T-helper 2 cell treated with Interferon-gamma antibody and Interleukin-4, amounts not matched to agents 5 μg/mL and 100 μg/mL, for 36 hours (primary cell): Measurements from ENCODE around the gene CRHR1.

ENCODE experiments used
- DNase-seq: peaks from one replicate; pipeline ENCODE4 v3.0.0; 2021; ENCODE audit warnings: low spot score
- H3K27ac Mint-ChIP-seq: one replicate; pipeline ENCODE4 v1.8.0; 2021; ENCODE audit warnings: mild to moderate bottlenecking, mixed read lengths
- H3K27me3 Mint-ChIP-seq: one replicate; pipeline ENCODE4 v1.8.0; 2021; ENCODE audit warnings: low read depth, mixed read lengths
- H3K36me3 Mint-ChIP-seq: one replicate; pipeline ENCODE4 v1.8.0; 2021; ENCODE audit warnings: low read depth, mixed read lengths
- H3K4me1 Mint-ChIP-seq: one replicate; pipeline ENCODE4 v1.8.0; 2021; ENCODE audit warnings: low read depth, mixed read lengths
- H3K4me3 Mint-ChIP-seq: one replicate; pipeline ENCODE4 v1.8.0; 2022; ENCODE audit warnings: mild to moderate bottlenecking, moderate library complexity, mixed read lengths
- H3K9me3 Mint-ChIP-seq: one replicate; pipeline ENCODE4 v1.8.0; 2021; ENCODE audit warnings: mixed read lengths

CRHR1 gene

DNA sequence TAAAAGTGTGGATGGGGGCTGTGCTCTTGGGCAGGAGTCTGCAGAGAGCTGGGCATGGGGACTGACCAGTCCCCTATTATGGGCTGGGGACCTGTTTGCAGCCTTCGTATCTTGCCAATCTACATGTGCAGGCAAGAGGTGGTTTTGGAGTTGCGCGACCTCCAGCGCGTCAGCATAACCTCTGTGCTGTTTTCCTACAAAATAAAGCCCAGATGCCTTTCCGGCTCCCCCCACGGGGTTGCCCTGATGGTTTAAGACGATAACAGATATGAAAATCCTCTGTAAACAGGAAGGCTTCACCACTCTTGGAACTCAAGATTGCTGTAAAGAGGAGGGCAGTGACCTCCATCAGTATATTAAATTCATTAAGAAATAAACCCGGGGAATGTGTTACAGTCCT lies 44.1 kb downstream of the CRHR1 start:
- DNase-seq, result no peak
- Mint-ChIP-seq H3K9me3 (no peaks in the 10 kb centered on the region), H3K4me3 (no peak overlapping the region), H3K27ac (no peak overlapping the region), H3K27me3 (peaks cover 2% of the 10 kb centered on the region), H3K4me1 (peaks cover 4% of the 10 kb centered on the region), H3K36me3 (no peaks in the 10 kb centered on the region)

DNA sequence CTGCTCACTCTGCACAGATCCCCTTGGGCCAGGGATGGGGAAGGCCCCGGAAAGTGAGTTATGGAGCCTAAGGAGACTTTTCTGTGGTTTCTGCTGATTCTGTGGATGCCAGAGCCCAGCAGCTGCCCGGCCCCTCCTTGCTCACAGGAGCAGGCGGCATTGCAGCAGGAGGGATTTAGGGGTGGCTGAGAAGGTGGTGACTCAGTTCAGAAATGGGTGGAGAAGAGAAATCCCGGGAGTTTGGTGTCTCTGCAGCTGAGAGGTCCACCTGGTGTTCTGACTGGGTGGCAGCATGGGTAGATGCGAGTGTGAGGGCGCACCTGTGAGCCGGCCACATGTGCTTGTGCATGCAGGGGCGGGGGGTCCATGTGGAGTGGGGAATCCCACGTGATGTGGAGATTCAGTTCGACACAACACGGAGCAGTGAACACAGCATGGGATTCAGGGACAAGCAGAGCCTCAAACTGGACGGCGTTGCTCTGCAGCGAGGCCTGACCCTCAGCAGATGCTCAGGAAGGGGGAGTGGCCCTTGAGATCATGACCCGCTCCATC lies 44.5 kb downstream of the CRHR1 start:
- no peaks in the 10 kb centered on the region for H3K36me3 Mint-ChIP-seq
- H3K4me1 Mint-ChIP-seq, result peaks cover 4% of the 10 kb centered on the region
- no peak for DNase-seq

DNA sequence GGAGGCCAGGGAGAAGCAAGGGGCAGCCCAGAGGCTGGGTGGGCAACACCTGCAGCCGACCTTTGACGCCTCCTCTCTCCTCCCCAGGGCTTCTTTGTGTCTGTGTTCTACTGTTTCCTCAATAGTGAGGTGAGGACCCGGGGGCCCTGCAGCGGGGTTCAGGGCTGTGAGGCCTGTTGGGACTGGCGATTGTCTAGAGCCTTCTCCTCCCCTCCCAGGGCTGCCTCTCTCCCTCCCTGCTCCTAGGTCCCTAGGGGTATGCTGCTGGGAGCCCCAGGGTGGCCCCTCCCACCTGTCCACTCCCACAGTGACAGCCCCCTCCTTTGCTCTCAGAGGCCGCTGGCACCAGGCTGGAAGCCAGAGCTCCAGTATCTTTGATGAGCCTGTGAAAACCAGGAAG lies 49.8 kb downstream of the CRHR1 start:
- Mint-ChIP-seq H3K9me3 (no peaks in the 10 kb centered on the region), H3K27ac (no peak overlapping the region), H3K27me3 (peaks cover 2% of the 10 kb centered on the region), H3K36me3 (no peaks in the 10 kb centered on the region), H3K4me1 (no peaks in the 10 kb centered on the region), H3K4me3 (no peak overlapping the region)
- no peak for DNase-seq

More for the DNA sequence above, 44.5 kb downstream of the CRHR1 start:
- no peak overlapping the region for H3K27ac Mint-ChIP-seq
- H3K27me3 Mint-ChIP-seq, result peaks cover 2% of the 10 kb centered on the region
- no peak overlapping the region for H3K4me3 Mint-ChIP-seq
- no peaks in the 10 kb centered on the region for H3K9me3 Mint-ChIP-seq

DNA sequence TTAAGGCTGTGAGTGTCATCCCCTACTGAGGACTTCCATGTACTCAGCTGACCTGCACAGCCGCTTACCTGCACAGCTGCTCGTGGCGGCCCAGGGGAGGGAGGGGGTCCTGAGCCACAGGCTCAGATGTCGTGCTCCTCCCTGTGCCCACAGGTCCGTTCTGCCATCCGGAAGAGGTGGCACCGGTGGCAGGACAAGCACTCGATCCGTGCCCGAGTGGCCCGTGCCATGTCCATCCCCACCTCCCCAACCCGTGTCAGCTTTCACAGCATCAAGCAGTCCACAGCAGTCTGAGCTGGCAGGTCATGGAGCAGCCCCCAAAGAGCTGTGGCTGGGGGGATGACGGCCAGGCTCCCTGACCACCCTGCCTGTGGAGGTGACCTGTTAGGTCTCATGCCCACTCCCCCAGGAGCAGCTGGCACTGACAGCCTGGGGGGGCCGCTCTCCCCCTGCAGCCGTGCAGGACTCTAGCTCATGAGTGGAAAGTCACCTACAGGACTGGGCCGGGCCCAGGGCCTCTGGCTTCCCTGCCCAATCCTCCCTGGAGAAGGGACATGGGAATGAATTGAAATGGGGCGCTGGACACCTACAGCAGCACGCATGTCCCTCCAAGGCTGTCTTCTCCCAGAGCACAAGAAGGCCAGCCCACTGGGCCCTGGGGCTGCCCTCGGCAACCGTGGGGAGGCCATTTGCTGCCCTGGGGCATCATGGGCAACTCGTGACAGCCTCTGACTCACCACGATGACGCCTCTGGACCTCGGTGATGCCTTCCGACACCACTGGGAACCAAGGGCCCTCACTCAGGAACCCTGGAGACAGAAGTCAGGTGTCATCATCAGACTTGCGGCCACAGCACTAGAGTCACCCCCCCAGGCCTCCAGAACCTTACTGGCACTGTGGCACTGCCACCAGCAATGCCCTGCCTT lies 50.6 kb downstream of the CRHR1 start:
- DNase-seq, result no peak
- Mint-ChIP-seq H3K27me3 (peaks cover 2% of the 10 kb centered on the region), H3K36me3 (no peaks in the 10 kb centered on the region), H3K27ac (no peak overlapping the region), H3K9me3 (no peaks in the 10 kb centered on the region), H3K4me1 (no peaks in the 10 kb centered on the region), H3K4me3 (no peak overlapping the region)

DNA sequence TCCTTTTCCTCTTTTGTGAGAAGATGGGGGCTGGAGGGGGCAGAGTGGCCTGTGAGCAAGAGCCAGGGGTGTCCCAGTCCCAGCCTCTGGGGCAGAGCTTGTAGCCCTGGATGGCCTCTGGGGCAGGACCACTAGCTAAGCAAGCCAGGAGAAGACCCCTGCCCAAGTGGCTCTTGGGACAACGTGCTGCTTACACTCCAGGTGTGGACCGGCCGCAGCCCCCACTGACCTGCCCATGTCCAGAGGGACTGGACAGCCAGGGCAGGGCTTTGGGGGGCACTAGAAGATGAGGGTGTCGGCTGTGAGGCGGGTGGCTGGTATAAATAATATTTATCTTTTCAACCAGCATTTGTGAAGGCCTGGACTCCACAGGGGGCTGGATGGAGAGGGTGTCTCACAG lies 51.4 kb downstream of the CRHR1 start:
- DNase-seq, result no peak
- Mint-ChIP-seq H3K9me3 (no peaks in the 10 kb centered on the region), H3K36me3 (no peaks in the 10 kb centered on the region), H3K27ac (no peak overlapping the region), H3K4me1 (no peaks in the 10 kb centered on the region), H3K4me3 (no peak overlapping the region), H3K27me3 (peaks cover 2% of the 10 kb centered on the region)

DNA sequence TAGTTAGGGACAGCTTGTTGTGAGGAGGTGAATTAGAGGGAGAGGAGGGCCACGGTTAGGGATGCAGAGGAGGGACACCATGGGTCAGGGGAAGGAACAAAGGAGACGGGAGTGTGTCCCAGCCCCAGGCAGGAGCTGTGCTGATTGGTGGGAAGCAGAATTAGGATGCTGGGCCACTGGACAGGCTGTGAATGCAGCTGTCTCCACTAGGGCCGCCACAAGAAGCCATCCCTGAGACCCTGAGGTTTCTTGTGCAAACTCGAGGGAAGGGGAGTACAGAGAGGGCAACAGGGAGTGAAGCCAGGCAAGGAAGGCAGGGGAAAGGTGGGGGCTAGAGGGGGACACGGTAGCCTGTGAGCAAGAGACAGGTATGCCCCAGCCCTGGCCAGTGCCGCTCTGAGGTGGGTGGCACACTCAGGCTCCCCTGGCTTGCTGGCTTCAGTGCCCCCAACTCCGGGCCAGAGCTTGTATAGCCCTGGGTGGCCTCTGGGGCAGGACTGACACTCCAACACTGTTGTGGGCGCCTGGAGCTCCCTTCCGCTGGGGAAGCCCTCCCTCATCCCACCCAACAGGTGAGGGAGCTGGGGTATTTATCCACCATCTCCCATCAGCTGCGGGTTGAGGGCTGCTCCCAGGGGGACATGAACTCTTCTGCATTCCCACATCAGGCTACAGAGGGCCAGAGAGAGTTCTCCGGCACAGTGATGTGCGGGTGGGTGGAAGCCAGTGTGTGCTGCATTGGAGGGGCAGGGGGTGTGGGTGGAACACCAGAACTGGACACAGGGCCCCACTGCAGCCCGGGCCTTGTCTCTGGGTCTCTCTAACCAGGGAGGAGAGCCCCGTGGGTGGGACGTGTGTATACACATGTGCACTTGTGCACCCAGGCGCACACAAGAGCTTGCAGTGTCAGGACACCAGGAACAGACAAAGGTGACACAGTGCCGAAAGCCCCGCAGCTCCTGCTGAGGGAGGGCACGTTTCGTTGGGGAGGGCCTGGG lies 52.2 kb downstream of the CRHR1 start:
- Mint-ChIP-seq H3K27me3 (peaks cover 2% of the 10 kb centered on the region), H3K9me3 (no peaks in the 10 kb centered on the region), H3K4me1 (no peaks in the 10 kb centered on the region), H3K27ac (no peak overlapping the region), H3K36me3 (no peaks in the 10 kb centered on the region), H3K4me3 (no peak overlapping the region)
- no peak for DNase-seq

DNA sequence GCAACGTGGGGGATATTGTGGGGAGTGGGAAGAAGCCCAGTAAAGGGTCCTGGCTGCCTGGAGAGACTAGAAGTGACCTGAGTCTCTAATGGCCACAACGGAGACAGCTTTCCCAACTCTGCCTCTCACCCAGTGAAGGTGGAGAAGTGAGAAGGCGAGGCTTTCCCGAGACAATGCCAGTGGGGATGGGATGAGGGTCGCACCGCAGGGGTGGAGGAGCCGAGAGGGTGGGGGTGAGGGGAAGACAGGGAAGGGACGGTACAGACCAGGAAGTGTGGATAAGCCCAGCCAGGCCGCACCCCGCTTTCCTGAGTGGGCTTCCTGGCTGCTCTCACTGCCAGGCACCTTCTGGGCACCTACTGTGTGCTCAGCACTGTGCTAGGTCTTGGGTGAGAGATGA lies 53.1 kb downstream of the CRHR1 start:
- DNase-seq, result no peak
- Mint-ChIP-seq H3K9me3 (no peaks in the 10 kb centered on the region), H3K4me1 (no peaks in the 10 kb centered on the region), H3K27ac (no peak overlapping the region), H3K27me3 (no peaks in the 10 kb centered on the region), H3K36me3 (no peaks in the 10 kb centered on the region), H3K4me3 (no peak overlapping the region)

DNA sequence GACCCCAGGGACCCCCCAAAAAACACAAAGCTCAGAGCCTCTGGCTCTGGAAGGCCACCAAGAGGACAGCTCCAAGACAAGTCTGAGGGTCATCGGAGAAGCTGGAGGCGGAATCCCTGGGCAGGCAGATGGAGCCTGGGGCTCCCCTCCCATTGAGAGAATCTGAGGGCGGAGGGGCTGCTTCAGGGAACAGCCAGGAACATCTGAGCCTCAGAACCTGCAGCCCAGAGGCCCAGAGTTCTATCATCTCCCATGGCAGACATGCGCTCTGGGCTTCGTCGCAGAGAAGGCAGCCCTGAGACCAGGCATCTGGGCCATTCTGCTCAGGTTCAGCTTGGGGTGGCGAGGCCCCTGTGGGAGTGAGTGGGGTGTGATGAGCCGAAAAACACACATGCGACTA lies 53.5 kb downstream of the CRHR1 start:
- Mint-ChIP-seq H3K4me3 (no peak overlapping the region), H3K36me3 (no peaks in the 10 kb centered on the region)

DNA sequence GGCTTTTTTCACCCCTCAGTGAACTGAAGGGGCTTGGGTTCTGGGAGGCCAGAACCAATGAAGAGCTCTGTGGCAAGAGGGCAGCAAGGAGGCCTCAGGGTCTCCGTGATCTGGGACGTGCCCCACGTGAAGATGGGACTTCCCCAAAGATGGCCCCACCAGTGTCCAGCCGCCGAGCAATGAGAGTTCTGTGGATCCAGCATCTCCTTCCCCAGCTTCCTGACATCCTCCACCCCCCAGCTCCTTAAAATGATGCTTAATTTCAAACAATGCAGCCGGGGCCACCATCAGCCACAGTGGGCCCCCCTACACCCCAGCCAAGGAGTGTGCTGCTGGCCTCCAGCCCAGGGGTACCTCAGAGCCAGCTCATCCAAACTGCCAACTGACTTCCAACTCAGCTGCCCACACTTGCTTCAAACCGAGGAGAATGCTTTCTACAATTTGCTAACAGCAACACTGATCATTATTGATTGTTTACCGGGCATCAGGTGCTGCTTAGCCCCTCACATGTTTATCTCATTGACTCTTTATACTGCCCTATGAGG lies 54.7 kb downstream of the CRHR1 start:
- Mint-ChIP-seq H3K36me3 (no peaks in the 10 kb centered on the region), H3K27ac (no peak overlapping the region), H3K4me3 (no peak overlapping the region), H3K9me3 (no peaks in the 10 kb centered on the region), H3K4me1 (no peaks in the 10 kb centered on the region), H3K27me3 (no peaks in the 10 kb centered on the region)
- no peak for DNase-seq

More for the DNA sequence above, 53.5 kb downstream of the CRHR1 start:
- DNase-seq, result no peak
- no peak overlapping the region for H3K27ac Mint-ChIP-seq
- no peaks in the 10 kb centered on the region for H3K27me3 Mint-ChIP-seq
- no peaks in the 10 kb centered on the region for H3K4me1 Mint-ChIP-seq
- H3K9me3 Mint-ChIP-seq, result no peaks in the 10 kb centered on the region

DNA sequence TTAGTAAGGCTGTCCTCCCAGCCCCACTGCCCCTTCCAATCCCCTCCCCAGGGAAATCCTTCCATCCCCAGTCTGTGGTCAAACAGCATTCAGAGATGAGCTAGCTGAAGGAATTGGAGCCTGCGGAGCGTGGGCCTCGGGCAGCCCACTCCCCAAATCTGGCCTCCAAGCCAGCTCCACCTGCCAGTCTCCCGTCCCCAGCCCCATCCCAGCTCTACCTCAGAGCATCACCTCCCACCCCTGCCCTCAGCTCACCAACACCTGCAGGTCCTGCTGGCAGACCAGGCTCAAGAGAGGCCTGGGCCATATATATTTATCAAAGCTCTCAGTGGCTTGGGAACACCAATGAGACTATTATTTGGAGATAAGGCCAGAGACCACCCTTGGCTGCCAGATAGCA lies 55.3 kb downstream of the CRHR1 start:
- Mint-ChIP-seq H3K27ac (no peak overlapping the region), H3K4me1 (no peaks in the 10 kb centered on the region), H3K27me3 (no peaks in the 10 kb centered on the region), H3K4me3 (no peak overlapping the region), H3K36me3 (no peaks in the 10 kb centered on the region), H3K9me3 (no peaks in the 10 kb centered on the region)
- no peak for DNase-seq

DNA sequence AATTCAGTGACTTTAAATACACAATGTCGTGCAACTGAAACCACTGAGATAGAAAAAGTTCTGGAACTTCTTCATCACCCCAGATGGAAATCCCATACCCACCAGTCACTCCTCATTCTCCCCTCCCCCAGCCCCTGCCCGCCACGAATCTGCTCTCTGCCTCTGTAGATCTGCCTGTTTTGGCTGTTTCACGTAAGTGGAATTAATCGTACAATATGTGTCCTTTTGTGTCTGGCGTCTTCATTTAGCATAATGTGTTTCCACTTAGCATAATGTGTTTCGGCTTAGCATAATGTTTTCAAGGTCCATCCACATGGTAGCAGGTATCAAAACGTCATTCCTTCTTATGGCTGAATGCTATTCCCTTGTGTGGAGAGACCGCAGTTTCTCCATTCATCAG lies 57.1 kb downstream of the CRHR1 start:
- no peaks in the 10 kb centered on the region for H3K27me3 Mint-ChIP-seq
- H3K36me3 Mint-ChIP-seq, result no peaks in the 10 kb centered on the region
- no peak for DNase-seq
- no peaks in the 10 kb centered on the region for H3K4me1 Mint-ChIP-seq
- no peak overlapping the region for H3K4me3 Mint-ChIP-seq
- no peaks in the 10 kb centered on the region for H3K9me3 Mint-ChIP-seq
- H3K27ac Mint-ChIP-seq, result no peak overlapping the region

DNA sequence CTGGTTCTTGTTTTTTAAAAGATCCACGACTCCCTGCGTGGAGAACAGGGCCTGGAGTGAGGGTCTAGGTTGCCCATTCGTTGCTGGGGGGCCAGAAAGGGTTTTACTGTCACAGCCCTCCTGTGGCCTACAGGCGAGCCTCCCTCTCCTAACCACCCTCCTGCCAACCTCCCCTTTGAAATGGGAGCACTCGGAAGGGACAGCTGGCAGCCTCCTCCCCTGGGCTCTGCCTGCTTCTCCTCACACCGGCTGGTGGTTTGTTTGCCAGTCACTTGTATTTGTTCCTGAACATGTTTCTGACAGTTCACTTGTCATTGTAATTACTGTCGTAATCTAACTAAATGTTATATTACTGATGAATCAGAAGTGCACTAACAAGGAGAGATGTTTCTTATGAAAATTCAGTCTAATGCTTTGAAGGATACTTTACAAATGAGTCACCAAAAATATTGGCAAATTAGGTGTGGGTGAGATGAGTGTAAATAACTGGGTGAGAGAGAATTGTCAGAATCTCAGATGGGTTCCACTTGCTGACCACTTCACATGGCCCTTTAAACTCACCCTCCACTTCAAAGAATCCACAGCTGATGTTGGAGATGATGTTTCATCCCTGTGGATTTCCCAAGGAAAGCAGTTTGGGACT lies 57.9 kb downstream of the CRHR1 start:
- Mint-ChIP-seq H3K27me3 (no peaks in the 10 kb centered on the region), H3K9me3 (no peaks in the 10 kb centered on the region), H3K4me1 (no peaks in the 10 kb centered on the region), H3K27ac (no peak overlapping the region), H3K4me3 (no peak overlapping the region), H3K36me3 (no peaks in the 10 kb centered on the region)
- no peak for DNase-seq

DNA sequence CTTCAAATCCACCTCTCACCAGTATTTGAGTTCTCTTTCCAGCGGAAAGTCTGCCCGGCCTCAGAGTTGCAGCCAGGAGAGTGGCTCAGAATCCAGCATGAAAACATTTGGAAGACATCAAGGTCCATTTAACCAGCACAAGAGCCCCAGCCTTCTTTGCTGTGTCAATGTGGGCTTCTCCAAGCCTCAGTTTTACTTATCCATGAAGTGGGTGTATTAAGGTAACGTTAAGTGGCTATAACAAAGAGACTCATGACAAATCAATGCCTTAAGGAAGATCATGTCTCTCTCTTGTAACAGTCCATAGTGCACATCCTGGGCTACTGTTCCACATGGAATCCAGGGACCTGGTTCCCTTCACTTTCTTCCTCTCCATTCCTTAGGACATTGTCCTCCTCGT lies 59.6 kb downstream of the CRHR1 start:
- H3K4me3 Mint-ChIP-seq, result no peak overlapping the region
- H3K27me3 Mint-ChIP-seq, result no peaks in the 10 kb centered on the region
- no peaks in the 10 kb centered on the region for H3K4me1 Mint-ChIP-seq
- H3K27ac Mint-ChIP-seq, result no peak overlapping the region
- DNase-seq, result no peak
- H3K9me3 Mint-ChIP-seq, result no peaks in the 10 kb centered on the region
- no peaks in the 10 kb centered on the region for H3K36me3 Mint-ChIP-seq
